Measurements from ENCODE around the gene ST3GAL3. TPM values are rescaled to one million over a fixed set of nuclear protein-coding genes. Genes with fewer than 3 reads are reported as not detected.

The ST3GAL3 gene
- total RNA-seq, 1 experiment from 2014 or later = 8.6 TPM

DNA sequence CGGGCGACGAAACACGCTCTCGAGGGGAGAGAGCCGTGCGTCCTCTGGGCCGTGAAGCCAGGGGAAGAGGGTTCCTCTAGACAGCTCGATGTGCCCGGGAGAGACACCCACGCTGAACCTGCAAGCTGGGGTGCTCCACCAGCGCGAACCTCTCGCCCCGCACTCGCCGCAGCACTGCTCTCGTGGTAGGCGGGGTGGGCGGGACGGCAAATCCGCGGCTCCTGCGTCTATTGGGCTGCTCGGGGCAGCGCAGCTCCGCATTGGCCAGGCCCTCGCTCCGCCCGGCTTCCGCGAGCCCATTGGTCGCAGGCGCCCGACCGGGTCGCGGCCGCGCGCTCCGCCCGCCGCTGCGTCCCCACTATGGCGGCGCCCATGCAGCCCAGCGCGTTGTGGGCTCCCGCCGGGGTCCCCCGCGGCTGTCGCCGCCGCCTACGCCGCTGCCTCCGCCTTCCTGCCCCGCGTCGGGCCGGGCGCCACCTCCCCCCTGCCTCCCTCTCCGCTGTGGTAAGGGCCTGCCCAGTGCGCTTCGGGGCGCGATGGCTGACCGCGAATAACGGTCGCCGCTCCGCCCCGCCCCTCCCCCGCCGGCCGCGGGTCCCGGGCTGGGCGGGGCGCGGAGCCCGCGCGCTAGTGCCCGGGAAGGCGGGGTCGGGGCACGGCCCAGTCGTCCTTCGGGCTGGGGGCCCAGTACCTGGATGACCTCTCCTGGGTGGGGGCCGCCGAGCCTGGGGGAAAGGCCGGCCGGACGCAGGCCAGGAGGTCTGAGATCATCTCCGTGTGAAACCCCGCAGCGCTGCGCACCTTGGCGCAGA lies at the start of gene ST3GAL3 (continued):
- TF ChIP-seq, protein P1, sequence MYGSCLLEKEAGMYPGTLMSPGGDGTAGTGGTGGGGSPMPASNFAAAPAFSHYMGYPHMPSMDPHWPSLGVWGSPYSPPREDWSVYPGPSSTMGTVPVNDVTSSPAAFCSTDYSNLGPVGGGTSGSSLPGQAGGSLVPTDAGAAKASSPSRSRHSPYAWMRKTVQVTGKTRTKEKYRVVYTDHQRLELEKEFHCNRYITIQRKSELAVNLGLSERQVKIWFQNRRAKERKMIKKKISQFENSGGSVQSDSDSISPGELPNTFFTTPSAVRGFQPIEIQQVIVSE (CRISPR knock-in tag; IDR thresholded peaks at IDR 0.05; ENCODE audit: borderline replicate concordance) = peak; percentile 45; the same call in 1 of the 2 replicates
- TF ChIP-seq, protein P2, sequence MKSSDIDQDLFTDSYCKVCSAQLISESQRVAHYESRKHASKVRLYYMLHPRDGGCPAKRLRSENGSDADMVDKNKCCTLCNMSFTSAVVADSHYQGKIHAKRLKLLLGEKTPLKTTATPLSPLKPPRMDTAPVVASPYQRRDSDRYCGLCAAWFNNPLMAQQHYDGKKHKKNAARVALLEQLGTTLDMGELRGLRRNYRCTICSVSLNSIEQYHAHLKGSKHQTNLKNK (CRISPR knock-in tag; IDR thresholded peaks at IDR 0.05) = peak; percentile 32; the same call in 1 of the 2 replicates
- TF ChIP-seq, protein P3, sequence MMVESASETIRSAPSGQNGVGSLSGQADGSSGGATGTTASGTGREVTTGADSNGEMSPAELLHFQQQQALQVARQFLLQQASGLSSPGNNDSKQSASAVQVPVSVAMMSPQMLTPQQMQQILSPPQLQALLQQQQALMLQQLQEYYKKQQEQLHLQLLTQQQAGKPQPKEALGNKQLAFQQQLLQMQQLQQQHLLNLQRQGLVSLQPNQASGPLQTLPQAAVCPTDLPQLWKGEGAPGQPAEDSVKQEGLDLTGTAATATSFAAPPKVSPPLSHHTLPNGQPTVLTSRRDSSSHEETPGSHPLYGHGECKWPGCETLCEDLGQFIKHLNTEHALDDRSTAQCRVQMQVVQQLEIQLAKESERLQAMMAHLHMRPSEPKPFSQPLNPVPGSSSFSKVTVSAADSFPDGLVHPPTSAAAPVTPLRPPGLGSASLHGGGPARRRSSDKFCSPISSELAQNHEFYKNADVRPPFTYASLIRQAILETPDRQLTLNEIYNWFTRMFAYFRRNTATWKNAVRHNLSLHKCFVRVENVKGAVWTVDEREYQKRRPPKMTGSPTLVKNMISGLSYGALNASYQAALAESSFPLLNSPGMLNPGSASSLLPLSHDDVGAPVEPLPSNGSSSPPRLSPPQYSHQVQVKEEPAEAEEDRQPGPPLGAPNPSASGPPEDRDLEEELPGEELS (CRISPR knock-in tag; IDR thresholded peaks at IDR 0.05) = peak; percentile 54
- TF ChIP-seq, protein P4, sequence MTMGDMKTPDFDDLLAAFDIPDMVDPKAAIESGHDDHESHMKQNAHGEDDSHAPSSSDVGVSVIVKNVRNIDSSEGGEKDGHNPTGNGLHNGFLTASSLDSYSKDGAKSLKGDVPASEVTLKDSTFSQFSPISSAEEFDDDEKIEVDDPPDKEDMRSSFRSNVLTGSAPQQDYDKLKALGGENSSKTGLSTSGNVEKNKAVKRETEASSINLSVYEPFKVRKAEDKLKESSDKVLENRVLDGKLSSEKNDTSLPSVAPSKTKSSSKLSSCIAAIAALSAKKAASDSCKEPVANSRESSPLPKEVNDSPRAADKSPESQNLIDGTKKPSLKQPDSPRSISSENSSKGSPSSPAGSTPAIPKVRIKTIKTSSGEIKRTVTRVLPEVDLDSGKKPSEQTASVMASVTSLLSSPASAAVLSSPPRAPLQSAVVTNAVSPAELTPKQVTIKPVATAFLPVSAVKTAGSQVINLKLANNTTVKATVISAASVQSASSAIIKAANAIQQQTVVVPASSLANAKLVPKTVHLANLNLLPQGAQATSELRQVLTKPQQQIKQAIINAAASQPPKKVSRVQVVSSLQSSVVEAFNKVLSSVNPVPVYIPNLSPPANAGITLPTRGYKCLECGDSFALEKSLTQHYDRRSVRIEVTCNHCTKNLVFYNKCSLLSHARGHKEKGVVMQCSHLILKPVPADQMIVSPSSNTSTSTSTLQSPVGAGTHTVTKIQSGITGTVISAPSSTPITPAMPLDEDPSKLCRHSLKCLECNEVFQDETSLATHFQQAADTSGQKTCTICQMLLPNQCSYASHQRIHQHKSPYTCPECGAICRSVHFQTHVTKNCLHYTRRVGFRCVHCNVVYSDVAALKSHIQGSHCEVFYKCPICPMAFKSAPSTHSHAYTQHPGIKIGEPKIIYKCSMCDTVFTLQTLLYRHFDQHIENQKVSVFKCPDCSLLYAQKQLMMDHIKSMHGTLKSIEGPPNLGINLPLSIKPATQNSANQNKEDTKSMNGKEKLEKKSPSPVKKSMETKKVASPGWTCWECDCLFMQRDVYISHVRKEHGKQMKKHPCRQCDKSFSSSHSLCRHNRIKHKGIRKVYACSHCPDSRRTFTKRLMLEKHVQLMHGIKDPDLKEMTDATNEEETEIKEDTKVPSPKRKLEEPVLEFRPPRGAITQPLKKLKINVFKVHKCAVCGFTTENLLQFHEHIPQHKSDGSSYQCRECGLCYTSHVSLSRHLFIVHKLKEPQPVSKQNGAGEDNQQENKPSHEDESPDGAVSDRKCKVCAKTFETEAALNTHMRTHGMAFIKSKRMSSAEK (CRISPR knock-in tag; IDR thresholded peaks at IDR 0.05; ENCODE audit: borderline replicate concordance) = peak; percentile 80; the same call in 1 of the 2 replicates
- TF ChIP-seq NFATC4 (CRISPR knock-in tag; IDR thresholded peaks at IDR 0.05) = peak; percentile 88
- peak; percentile 91 for TF ChIP-seq MYBL2 (CRISPR knock-in tag; IDR thresholded peaks at IDR 0.05)
- TF ChIP-seq, protein P5, sequence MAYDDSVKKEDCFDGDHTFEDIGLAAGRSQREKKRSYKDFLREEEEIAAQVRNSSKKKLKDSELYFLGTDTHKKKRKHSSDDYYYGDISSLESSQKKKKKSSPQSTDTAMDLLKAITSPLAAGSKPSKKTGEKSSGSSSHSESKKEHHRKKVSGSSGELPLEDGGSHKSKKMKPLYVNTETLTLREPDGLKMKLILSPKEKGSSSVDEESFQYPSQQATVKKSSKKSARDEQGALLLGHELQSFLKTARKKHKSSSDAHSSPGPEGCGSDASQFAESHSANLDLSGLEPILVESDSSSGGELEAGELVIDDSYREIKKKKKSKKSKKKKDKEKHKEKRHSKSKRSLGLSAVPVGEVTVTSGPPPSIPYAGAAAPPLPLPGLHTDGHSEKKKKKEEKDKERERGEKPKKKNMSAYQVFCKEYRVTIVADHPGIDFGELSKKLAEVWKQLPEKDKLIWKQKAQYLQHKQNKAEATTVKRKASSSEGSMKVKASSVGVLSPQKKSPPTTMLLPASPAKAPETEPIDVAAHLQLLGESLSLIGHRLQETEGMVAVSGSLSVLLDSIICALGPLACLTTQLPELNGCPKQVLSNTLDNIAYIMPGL (CRISPR knock-in tag; IDR thresholded peaks at IDR 0.05) = peak; percentile 27; the same call in 1 of the 2 replicates
- TF ChIP-seq, protein P6, sequence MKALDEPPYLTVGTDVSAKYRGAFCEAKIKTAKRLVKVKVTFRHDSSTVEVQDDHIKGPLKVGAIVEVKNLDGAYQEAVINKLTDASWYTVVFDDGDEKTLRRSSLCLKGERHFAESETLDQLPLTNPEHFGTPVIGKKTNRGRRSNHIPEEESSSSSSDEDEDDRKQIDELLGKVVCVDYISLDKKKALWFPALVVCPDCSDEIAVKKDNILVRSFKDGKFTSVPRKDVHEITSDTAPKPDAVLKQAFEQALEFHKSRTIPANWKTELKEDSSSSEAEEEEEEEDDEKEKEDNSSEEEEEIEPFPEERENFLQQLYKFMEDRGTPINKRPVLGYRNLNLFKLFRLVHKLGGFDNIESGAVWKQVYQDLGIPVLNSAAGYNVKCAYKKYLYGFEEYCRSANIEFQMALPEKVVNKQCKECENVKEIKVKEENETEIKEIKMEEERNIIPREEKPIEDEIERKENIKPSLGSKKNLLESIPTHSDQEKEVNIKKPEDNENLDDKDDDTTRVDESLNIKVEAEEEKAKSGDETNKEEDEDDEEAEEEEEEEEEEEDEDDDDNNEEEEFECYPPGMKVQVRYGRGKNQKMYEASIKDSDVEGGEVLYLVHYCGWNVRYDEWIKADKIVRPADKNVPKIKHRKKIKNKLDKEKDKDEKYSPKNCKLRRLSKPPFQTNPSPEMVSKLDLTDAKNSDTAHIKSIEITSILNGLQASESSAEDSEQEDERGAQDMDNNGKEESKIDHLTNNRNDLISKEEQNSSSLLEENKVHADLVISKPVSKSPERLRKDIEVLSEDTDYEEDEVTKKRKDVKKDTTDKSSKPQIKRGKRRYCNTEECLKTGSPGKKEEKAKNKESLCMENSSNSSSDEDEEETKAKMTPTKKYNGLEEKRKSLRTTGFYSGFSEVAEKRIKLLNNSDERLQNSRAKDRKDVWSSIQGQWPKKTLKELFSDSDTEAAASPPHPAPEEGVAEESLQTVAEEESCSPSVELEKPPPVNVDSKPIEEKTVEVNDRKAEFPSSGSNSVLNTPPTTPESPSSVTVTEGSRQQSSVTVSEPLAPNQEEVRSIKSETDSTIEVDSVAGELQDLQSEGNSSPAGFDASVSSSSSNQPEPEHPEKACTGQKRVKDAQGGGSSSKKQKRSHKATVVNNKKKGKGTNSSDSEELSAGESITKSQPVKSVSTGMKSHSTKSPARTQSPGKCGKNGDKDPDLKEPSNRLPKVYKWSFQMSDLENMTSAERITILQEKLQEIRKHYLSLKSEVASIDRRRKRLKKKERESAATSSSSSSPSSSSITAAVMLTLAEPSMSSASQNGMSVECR (CRISPR knock-in tag; IDR thresholded peaks at IDR 0.05; ENCODE audit: borderline replicate concordance) = peak; percentile 27; the same call in 1 of the 2 replicates
- TF ChIP-seq, protein P7, sequence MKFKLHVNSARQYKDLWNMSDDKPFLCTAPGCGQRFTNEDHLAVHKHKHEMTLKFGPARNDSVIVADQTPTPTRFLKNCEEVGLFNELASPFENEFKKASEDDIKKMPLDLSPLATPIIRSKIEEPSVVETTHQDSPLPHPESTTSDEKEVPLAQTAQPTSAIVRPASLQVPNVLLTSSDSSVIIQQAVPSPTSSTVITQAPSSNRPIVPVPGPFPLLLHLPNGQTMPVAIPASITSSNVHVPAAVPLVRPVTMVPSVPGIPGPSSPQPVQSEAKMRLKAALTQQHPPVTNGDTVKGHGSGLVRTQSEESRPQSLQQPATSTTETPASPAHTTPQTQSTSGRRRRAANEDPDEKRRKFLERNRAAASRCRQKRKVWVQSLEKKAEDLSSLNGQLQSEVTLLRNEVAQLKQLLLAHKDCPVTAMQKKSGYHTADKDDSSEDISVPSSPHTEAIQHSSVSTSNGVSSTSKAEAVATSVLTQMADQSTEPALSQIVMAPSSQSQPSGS (CRISPR knock-in tag; IDR thresholded peaks at IDR 0.05; ENCODE audit: borderline replicate concordance, low read depth) = no peak
- TF ChIP-seq, protein P8, sequence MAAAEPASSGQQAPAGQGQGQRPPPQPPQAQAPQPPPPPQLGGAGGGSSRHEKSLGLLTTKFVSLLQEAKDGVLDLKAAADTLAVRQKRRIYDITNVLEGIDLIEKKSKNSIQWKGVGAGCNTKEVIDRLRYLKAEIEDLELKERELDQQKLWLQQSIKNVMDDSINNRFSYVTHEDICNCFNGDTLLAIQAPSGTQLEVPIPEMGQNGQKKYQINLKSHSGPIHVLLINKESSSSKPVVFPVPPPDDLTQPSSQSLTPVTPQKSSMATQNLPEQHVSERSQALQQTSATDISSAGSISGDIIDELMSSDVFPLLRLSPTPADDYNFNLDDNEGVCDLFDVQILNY (CRISPR knock-in tag; IDR thresholded peaks at IDR 0.05) = peak; percentile 58; the same call in 1 of the 2 replicates

All from WTC11 (cell line).